ENCODE measurements around the gene TCP11L2.
"Not testable (repeated sequence)": the region's sequence is repeated elsewhere in the genome, so short reads cannot be mapped to it uniquely, and the experiment has no call there.

Gene TCP11L2

DNA sequence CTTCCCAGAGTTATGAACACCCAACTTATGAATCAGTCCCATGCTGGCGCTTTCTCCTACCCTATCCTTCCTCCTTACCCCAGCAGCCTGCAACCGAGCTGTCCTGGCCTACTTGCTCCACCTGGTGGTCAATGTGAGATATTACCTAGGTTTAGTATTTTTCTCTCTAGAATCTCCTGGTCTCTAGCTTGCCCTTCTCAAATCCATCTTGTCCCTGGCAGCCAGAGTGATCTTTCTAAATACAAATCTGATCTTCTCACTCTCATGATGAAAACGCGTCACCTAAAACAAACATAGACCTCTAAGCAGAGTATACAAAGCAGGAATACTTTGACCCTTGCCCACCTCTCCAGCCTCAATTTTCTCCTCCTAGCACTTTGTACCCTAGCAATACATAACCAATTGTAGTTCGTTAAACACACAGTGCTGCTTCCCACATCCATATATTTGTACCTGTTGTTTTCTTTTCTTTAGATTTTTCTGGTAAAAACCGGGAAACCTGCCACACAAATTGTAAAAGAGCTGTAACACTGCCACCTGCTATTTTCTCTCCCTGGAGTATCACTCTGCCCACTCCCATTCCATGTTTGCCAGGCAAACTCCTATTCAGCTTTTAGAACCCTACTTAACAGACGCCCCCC lies 20.0 kb upstream of the TCP11L2 start:
- no peak for DNase-seq

DNA sequence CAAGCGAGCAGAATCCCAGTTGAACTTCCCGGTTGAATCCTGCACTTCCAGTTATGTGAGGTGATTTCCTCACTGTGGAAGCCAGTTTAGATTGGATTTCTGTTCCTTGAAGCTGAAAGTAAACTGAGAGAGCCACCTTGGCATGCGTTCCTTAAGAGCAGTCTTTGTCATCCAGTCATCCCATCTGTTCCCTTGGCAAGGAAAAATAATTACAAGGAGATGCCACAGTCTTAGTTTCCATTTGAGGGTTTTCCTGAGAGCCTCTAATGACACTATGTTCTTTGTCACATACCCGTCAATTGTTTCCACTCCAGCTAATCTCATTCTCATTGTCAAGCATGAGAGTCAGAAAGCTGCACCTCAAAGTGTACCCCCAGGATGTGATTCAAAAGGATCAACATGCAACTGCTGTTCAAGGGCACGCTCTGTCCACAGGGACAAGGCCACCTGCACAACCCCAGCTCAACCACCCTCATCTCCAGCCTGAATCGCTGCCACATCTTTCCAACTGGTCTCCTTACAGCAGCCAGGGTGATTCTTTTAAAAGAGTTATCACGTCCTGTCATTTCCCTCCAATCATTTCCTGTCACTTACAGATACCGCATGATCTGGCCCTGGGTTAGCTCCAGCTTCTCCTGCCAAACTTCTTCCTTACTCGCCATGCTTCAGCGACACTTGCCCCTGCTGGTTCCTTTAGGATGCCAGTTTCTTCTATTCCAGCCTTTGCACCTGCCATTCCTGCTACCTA lies 18.0 kb upstream of the TCP11L2 start:
- DNase-seq = peak in 5 of 58 donors; percentile 6 to 59 (median 17)

DNA sequence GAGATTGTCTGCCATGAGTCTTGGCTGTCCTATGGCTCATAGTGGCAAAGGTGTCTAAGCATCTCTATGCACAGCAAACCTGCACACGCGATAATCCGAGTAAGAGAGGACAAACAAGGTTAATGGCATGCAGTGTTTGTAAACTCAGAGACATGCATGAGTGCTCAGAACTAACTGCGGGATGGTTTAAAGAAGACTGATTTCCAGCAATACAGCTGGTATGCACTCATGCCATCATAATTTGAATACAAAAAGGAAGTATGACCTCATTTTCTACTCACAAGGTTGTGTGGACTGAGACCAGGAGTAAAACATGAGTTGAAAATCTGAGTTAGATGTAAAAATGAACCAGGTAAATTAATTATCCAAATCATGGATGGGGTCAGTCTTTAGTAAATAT lies 16.6 kb upstream of the TCP11L2 start:
- no peak for DNase-seq

DNA sequence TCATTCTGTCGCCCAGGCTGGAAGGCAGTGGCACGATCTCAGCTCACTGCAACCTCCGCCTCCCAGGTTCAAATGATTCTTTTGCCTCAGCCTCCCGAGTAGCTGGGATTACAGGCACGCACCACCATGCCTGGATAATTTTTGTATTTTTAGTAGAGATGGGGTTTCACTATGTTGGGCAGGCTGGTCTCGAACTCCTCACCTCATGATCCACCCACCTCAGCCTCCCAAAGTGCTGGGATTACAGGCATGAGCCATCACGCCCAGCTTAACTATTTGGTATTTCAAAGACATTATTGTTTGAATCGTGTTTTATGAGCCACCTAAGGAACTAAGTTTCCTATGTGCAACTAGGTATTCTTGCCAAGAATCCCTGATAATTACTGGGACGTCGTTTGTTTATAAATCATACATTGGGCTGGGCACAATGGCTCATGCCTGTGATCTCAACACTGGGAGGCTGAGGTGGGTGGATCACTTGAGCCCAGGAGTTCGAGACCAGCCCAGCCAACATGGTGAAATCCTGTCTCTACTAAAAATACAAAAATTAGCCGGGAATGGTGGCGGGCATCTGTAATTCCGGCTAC lies 15.9 kb upstream of the TCP11L2 start:
- DNase-seq = not testable (repeated sequence)

DNA sequence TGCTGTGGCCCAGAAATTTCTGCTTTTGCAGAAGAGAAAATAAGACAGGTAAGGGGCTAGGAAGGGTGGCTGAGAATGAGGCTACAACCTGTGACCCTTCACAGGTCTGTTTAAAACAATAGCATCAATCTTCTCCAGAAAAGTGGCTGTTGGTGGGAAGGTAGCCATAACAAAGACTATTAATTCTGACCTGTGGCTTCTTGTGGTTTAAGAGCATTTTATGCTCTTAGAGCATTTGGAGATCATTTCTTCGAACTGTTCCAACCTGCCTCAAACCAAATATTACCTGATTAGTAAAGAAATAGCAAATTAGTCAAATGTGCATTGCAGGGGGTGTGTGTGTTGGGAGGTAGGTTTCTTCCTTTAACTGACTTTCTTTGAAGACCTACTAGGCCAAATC lies 15.2 kb upstream of the TCP11L2 start:
- DNase-seq = no peak

DNA sequence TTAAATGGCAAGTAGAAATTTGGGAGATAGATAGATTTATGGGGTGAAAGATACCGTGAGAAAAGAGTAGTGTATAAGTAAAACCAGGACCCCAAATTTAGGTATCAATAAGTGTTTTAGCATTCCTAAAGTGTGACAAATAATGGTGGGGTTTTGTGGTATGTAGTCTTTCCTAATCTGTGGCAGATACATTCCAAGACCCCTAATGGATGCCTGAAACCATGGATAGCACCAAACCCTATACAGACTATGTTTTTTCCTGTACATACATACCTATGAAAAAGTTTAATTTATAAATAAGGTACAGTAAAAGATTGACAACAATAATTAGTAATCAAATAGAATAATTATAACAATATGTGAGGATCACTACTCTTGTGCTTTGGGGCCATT lies 14.4 kb upstream of the TCP11L2 start:
- no peak for DNase-seq

DNA sequence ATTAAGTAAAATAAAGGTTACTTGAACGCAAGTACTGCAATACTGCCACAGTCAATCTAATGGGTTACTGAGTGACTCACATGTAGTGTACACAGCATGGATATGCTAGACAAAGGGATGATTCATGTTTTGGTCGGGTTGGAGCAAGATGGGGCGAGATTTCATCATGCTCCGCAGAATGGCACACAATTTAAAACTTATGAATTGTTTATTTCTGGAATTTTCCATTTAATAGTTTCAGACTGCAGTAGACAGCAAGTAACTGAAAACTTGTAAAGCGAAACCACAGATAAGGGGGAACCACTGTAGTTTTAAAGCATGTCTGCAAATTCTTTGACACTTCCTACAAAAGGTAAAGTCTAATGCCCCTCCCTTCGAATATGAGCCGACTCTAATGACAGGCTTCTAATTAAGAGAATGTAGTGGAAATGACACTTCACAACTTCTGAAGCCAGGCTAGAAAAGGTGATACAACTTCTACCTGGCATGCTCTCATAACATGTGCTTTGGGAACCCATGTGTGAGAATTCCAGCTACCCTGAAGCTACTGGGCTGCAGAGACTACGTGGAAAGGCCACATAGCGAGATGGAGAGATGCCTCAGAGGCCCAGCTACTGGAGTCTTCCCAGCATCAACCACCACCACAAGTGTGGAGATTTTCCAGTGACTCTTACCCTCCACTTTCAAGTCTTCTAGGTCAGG lies 13.9 kb upstream of the TCP11L2 start:
- peak in 1 of 58 donors; percentile 33 for DNase-seq

DNA sequence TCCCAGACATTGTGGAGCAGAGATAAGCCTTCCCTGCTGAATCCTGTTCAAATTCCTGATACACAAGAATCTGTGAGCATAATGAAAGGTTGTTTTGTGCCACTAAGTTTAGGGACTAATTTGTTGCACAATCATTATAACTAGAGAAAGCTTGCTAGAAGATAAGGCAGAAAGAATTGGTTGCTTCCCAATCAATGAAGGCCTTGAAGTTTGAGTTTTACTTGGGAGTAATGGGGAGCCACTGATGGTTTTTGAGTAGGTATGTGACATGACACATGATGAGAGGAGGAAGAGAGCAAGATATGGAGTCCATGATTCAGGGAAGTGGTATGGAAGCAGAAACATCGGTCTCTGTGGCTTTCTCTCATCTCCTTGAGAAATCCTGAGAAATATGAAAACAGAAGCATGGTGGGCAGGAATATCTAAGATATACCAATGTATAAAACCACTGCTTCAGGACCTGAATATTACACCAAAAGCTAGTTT lies 13.3 kb upstream of the TCP11L2 start:
- no peak for DNase-seq

DNA sequence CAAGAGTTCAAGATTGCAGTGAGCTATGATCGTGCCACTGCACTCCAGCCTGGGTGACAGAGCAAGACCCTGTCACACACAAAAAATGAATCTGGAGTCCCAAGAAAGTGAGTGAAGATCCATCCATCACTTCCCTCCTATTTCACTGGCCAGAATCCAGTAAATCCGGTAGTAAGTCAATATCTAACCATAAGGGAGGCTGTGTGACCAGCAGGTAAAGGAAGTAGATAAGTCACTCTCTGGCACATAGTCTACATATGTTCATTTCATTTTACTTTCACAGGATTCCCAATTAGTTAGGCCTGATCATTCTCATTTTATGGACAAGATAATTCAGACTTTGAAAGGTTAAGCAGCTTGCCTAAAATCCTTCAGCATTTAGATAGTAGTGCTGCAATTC lies 11.9 kb upstream of the TCP11L2 start:
- no peak for DNase-seq

DNA sequence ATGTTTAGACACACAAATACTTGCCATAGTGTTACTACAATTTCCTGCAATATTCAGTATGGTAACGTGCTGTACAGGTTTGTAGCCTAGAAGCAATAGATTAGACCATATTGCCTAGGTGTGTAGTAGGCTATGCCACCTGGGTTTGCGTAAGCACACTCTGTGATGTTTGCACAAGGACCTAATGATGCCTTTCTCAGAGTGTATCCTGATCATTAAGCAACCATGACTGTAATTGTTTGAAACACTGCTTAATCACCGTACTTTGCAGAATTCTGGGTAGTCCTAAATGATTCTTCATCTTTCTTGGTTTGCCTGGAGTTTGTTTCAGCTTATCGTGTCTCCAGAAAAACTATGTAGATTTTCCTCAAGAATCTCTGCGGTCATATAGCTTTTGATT lies 11.2 kb upstream of the TCP11L2 start:
- no peak for DNase-seq

DNA sequence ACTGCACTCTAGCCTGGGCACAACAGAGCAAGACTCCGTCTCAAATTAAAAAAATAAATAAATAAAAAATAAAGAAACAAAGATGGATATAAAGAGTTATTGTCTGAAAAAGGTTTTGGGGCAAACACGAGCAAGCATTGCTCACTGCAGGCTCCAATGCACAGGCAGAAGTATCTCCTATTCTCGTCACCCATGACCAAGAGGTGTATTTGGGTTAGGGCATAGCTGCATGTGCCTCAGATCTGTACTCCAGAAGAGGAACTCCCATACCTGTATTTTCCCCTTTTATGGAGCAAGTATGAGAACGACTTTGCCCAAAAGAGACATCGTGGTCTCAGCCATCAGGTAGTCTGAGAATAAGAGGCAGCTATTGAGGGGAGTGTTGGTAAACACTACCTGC lies 10.2 kb upstream of the TCP11L2 start:
- no peak for DNase-seq

DNA sequence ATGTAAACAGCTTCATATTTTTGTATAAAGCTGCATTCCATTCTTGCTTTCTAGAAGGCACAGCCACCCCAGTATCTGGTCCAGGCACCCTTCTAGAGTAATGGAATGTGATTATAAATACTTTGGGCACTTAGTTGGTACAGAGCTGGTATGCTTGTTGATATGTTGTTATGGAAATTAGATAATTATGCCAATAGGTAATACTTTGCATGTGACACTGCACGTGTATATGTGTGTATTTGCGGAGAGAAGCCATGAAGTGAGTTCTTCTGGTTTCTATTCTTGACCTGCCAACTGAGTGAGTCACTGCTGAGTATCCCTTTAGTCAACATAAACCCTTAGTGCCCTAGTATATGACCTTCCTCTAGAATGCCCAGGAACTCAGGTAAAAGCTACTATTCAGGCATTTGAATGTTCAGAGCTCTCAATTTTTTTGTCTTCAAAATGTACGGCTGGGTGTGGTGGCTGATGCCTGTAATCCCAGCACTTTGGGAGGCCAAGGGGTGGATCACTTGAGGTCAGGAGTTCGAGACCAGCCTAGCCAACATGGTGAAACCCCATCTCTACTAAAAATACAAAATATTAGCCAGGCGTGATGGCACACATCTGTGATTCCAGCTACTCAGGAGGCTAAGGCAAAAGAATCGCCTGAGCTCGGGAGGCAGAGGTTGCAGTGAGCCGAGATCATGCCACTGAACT lies 6.2 kb upstream of the TCP11L2 start:
- no peak for DNase-seq

DNA sequence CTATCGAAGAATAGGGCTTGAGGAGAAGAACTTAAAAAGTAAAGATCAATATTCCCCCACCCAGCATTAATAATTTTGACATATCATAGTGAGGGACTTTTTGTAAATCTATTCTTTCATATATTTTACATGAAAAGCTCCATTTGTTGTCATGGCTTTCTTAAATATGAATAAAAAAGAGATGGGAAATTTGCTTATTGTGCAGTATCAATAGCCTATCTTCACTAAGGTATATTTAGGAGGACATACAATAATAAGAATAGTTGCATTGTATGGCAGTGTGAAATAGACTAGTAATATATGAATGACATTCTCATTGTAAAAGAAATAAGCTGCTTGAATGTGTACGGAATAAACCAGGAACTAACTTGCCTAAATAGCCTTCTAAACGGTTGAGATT lies 5.5 kb upstream of the TCP11L2 start:
- DNase-seq = no peak

DNA sequence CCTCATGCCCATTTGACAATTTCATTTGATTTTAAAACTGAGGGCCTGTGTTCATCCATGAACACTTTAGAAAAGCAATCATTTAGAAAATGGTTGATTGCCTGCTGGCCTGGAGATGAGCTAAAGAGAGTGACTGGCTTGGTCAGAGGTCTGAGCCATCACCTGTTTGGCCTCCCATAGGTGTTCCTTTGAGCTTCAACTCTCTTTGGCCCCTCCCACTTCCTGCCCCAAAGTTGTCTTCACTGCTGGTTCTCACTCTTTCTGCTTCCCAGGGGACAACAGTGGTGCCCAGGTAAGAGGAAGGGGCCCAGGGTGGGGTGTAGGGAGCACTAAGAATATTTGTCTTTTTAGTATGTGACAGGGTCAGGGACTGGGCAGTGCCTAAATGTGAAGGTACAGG lies 4.9 kb upstream of the TCP11L2 start:
- no peak for DNase-seq

DNA sequence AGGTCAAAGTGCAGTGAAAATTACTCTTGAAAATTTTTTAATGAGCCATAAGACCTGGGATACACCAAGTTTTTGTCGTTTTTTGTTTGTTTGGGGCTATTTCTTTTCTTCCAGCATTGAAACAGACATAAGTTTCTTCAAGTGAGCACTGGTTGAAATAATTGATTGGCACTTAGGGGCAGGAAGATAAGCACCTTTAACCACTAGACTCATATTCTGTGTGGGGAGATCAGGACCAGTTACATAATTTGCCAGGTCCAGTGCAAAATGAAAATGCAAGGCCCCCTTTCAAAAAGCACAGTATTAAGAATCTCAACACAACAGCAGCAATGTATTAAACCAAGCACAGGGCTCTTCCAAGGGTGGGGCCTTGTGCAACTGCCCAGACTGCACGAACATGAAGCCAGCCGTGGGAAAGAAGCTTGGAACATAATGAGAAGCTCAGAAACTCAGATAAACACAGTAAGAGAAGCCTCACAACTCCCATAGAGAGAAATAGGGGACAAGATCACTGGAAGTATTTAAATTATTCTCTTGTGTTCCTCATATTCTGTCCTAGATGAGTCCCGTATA lies 3.2 kb upstream of the TCP11L2 start:
- DNase-seq = peak in 3 of 58 donors; percentile 9 to 19 (median 14)

DNA sequence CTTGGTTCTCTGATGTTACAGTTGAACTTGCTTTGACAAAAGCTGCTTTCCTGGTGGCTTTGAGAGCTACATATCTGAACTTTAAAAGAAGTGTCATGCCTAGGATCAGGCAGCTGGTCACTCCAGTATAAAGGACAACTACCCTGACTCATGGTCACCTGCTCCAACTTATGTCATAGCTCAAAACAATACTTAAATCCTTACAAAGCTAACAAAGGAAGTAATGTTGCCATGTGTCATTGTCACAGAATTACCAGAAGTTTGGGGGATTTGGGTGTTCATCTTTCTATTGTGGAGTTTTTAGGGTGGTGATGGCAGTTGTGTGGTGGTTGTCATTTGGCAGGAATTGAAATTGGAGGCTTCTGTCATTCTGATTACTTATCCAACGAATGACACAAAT lies 1.8 kb upstream of the TCP11L2 start:
- no peak for DNase-seq

DNA sequence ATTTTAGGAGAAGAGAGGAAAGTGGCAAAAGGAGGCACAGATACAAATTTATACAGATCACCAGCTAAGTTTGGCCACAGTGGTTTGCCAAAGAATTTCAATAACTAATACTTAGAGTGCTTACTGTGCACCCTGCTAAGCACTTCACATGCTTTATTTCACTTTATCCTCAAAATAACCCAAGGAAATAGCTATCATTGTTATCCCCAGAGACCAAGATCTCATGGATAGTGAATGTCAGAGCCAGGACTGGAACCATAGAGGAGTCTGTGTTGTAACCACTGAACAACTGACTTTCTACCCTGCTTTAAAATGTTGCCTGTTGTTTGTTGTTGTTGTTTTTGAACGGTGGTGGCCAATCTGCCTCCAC lies 1.3 kb upstream of the TCP11L2 start:
- DNase-seq = no peak

DNA sequence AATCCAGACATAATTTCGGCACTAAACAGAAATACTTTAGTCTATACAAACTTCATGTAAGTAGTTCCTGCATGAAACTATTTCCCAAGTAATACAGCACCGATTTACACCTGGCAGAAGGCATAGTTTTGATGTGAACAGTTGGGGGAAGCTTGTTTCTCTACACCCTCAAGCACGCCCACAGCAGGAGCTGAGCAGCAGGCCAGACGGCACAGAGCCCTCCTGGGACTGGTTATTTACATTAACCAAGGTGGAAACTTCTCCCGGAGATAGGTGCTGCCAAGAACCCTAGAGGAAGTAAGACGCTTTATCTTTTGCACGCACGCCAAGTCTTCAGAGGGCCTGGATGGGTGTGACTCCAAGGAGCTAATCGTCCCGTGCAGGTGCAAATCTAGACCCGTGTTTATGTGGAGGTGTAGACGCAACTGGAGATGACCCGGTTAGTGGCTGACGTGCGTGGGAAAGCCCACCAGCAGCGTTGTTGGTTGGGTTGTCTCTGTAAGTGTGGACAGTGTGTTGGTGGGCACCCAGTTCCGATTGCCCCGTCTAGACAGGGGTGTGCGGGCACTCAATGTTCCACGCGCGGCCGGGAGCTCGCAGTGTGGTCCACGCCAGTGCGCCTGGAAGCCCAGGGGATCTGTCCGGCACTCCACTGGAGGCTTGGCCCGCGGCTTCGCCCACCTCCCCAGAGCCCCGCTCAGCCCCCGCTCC lies 767 bp upstream of the TCP11L2 start:
- DNase-seq = peak in 36 of 58 donors; percentile 24 to 69 (median 49)

DNA sequence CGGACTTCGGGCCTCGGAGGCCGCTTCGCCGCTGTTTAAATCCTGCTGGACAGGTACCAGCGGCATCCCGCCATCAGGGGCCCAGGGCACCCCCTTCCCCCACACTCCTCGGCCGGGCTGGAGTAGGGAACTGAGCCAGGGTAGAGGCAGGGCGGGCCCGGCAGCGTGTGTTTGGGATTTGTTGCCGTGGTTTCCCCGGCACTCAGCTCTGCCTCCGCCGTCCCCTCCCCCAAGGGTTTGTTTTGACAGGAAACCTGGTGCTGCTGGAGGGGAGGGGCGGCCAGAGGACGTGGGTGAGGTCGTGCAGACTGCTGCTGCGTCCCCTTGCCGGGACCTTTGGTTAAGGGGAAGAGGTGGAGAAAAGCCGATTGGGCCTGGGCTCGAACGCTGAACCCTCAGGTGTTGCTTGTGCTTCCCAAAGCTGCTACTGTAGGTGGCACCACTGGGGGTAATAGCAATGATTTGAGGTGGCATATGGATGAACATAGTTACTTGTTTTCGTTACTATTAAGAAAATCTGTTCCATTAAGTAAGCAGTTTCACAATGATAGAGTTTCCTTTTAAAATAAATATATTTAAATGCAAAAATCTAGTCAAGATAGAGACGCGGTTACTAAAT lies 778 bp downstream of the TCP11L2 start:
- peak in 55 of 58 donors; percentile 7 to 81 (median 59) for DNase-seq

DNA sequence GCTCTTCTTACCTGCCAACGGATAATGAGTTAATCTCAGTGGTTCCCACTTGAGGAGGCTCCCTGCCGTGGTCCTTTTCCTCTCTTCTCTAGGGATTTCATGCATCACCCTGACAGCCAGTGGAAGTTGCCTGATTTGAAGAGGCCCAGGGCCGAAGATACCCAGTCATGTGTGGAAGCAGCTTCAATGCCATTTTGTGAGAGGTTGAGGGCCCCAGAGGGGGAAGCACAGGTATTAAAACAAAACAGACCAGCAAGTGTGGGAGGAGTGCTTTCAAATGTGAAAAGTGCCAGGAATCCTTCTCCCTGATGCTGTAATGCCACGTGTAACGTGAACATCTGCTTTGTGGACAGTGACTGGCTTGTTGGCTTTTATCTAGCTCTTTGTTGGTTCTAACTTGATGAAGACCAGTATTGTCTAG lies 1.5 kb downstream of the TCP11L2 start:
- DNase-seq = peak in 36 of 58 donors; percentile 5 to 79 (median 38)

Measured in anterior cingulate cortex (tissue), 58 donors.